Astrocyte of the spinal cord (primary cell): ENCODE results near the gene LBX1.

ENCODE experiments used
- DNase-seq: peaks from one replicate; pipeline ENCODE4 v3.0.0; 2011; ENCODE audit warnings: low read depth, low spot score
- H3K4me3 ChIP-seq: 2 replicates; pipeline ENCODE4 v1.5.1; 2011; ENCODE audit warnings: low read depth, mild to moderate bottlenecking, low read length, moderate library complexity
- CTCF ChIP-seq: IDR thresholded peaks from 2 replicates; pipeline ENCODE4 v1.5.1; 2012; ENCODE audit warnings: low read depth, mild to moderate bottlenecking, low read length, inconsistent platforms
- in situ Hi-C: cut with HindIII; loops from 2 replicates; pipeline ENCODE4 v1.10.0; 2017; ENCODE audit warnings: low sequenced_read_pairs

Gene LBX1

GRCh38 chr10:101222683-101223273, 6.5 kb downstream of the LBX1 start:
- H3K4me3 ChIP-seq = no peak overlapping the region
- in situ Hi-C loops = no loop called here
- no peak for DNase-seq
- TF ChIP-seq CTCF = no peak

- H3K4me3 ChIP-seq = no peak overlapping the region
- no peak for DNase-seq
- in situ Hi-C loops = no loop called here
- no peak for TF ChIP-seq CTCF
These were observed 7.2 kb downstream of the LBX1 start for GRCh38 chr10:101221963-101222531.

GRCh38 chr10:101221549-101221948, 7.7 kb downstream of the LBX1 start:
- in situ Hi-C loops = no loop called here
- no peak for TF ChIP-seq CTCF
- H3K4me3 ChIP-seq = no peak overlapping the region

GRCh38 chr10:101219946-101220451, 9.3 kb downstream of the LBX1 start:
- DNase-seq = no peak
- in situ Hi-C loops = no loop called here
- no peak for TF ChIP-seq CTCF
- H3K4me3 ChIP-seq = no peak overlapping the region

More at GRCh38 chr10:101221549-101221948, 7.7 kb downstream of the LBX1 start:
- DNase-seq = no peak

GRCh38 chr10:101219139-101219945, 9.9 kb downstream of the LBX1 start:
- H3K4me3 ChIP-seq = no peak overlapping the region
- TF ChIP-seq CTCF = no peak
- no peak for DNase-seq
- in situ Hi-C loops = no loop called here

- in situ Hi-C loops = no loop called here
- TF ChIP-seq CTCF = no peak
- H3K4me3 ChIP-seq = no peak overlapping the region
- DNase-seq = no peak
These were observed 10.7 kb downstream of the LBX1 start for GRCh38 chr10:101218351-101219138.
